Endodermal cell (in vitro differentiated cells): ENCODE data around the gene NOX5. TPM values are rescaled to one million over a fixed set of nuclear protein-coding genes. Genes with fewer than 3 reads are reported as not detected.

Source experiments
- DNase-seq: peaks from one replicate; pipeline ENCODE4 v3.0.0-alpha.2; 2017
- H3K27ac ChIP-seq: 2 replicates; pipeline ENCODE4 v1.5.1; 2013; ENCODE audit warnings: mild to moderate bottlenecking, low read depth, low read length, moderate library complexity
- H3K27me3 ChIP-seq: 2 replicates; pipeline ENCODE4 v1.6.1; 2013; ENCODE audit warnings: mild to moderate bottlenecking, low read length, moderate library complexity; ENCODE audit not compliant: insufficient read depth, control insufficient read depth, poor library complexity, severe bottlenecking
- H3K36me3 ChIP-seq: 2 replicates; pipeline ENCODE4 v1.7.0; 2013; ENCODE audit warnings: mild to moderate bottlenecking, low read length, moderate library complexity; ENCODE audit not compliant: control insufficient read depth, insufficient read depth
- H3K4me1 ChIP-seq: one replicate; pipeline ENCODE4 v1.7.0; 2013; ENCODE audit warnings: low read length; ENCODE audit not compliant: control insufficient read depth, insufficient read depth
- H3K4me3 ChIP-seq: 2 replicates; pipeline ENCODE4 v1.5.1; 2013; ENCODE audit warnings: mild to moderate bottlenecking, low read length, moderate library complexity
- H3K9ac ChIP-seq: 2 replicates; pipeline ENCODE4 v1.6.1; 2013; ENCODE audit warnings: mild to moderate bottlenecking, low read length, moderate library complexity; ENCODE audit not compliant: poor library complexity, severe bottlenecking; ENCODE audit errors: extremely low read depth
- H3K9me3 ChIP-seq: 2 replicates; pipeline ENCODE4 v1.6.1; 2013; ENCODE audit warnings: mild to moderate bottlenecking, low read length, moderate library complexity; ENCODE audit not compliant: control insufficient read depth
- H3K27ac Mint-ChIP-seq: 2 replicates; pipeline ENCODE4 v1.8.0; 2020; ENCODE audit warnings: mixed read lengths
- H3K27me3 Mint-ChIP-seq: 2 replicates; pipeline ENCODE4 v1.8.0; 2021; ENCODE audit warnings: mild to moderate bottlenecking, mixed read lengths; ENCODE audit not compliant: insufficient read depth
- H3K36me3 Mint-ChIP-seq: 2 replicates; pipeline ENCODE4 v1.8.0; 2020; ENCODE audit warnings: low read depth, mixed read lengths
- H3K4me1 Mint-ChIP-seq: 2 replicates; pipeline ENCODE4 v1.8.0; 2020; ENCODE audit warnings: mixed read lengths
- H3K4me3 Mint-ChIP-seq: 2 replicates; pipeline ENCODE4 v1.8.0; 2020; ENCODE audit warnings: mild to moderate bottlenecking, moderate library complexity, mixed read lengths
- H3K9me3 Mint-ChIP-seq: 2 replicates; pipeline ENCODE4 v1.8.0; 2020; ENCODE audit warnings: mild to moderate bottlenecking, mixed read lengths
- CTCF ChIP-seq: fragments of 200-600 bp; sonication (generic); conservative IDR thresholded peaks from 2 replicates; pipeline ENCODE4 v1.5.0; 2021; ENCODE audit warnings: antibody characterized with exemption, mild to moderate bottlenecking
- WGBS, 2 experiments: methylation state at CpG; one replicate each; pipeline versions ENCODE4 v1.1.5 to v1.1.7; 2013; ENCODE audit warnings: missing lambda C conversion rate in 2 of 2, mixed read lengths in 1 of 2; ENCODE audit not compliant: insufficient coverage in 1 of 2, insufficient read length in 1 of 2; 5-methylcytosine and 5-hydroxymethylcytosine counted together
- total RNA-seq, 2 donors: library from RNA; stranded (reverse); fragmentation: NEBNext Ultra II Directional in 1 of 2; extraction: Animal tissue kit (Norgen Biotek cat#: 25700) in 1 of 2; gene quantifications; 2 replicates in 1 of 2; 3 replicates in 1 of 2; pipeline ENCODE4 v1.2.1, GENCODE V29; 2021

The NOX5 gene
- total RNA-seq, 2 donors from 2014 or later = not detected

GRCh38 chr15:69031013-69032001 is 16.8 kb downstream of the NOX5 start:
- peak; percentile 92 for DNase-seq
- no peaks in the 10 kb centered on the region for H3K36me3 ChIP-seq
- peak; percentile 81 for TF ChIP-seq CTCF
- no peaks in the 10 kb centered on the region for H3K9me3 ChIP-seq
- H3K4me3 Mint-ChIP-seq = peak overlapping the region; percentile 42
- H3K9ac ChIP-seq = no peak overlapping the region
- peaks cover 3% of the 10 kb centered on the region for H3K4me1 Mint-ChIP-seq
- H3K4me1 ChIP-seq = no peaks in the 10 kb centered on the region
- 21 to 30% methylated on average over 17 to 42 of the region's 42 CpGs for WGBS, 2 experiments
- H3K27ac Mint-ChIP-seq = no peak overlapping the region
- no peak overlapping the region for H3K27ac ChIP-seq
- H3K36me3 Mint-ChIP-seq = no peaks in the 10 kb centered on the region
- H3K4me3 ChIP-seq = peak overlapping the region; percentile 7
- peaks cover 27% of the 10 kb centered on the region for H3K27me3 Mint-ChIP-seq
- H3K9me3 Mint-ChIP-seq = no peaks in the 10 kb centered on the region
- H3K27me3 ChIP-seq = peaks cover 13% of the 10 kb centered on the region

GRCh38 chr15:69032031-69032430 is 17.5 kb downstream of the NOX5 start:
- Histone ChIP-seq H3K27me3 (peaks cover 13% of the 10 kb centered on the region), H3K4me1 (no peaks in the 10 kb centered on the region), H3K4me3 (peak overlapping the region; percentile 7), H3K9ac (no peak overlapping the region), H3K27ac (no peak overlapping the region), H3K36me3 (no peaks in the 10 kb centered on the region), H3K9me3 (no peaks in the 10 kb centered on the region)
- Mint-ChIP-seq H3K4me3 (peak overlapping the region; percentile 42), H3K27me3 (peaks cover 27% of the 10 kb centered on the region), H3K27ac (no peak overlapping the region), H3K9me3 (no peaks in the 10 kb centered on the region), H3K36me3 (no peaks in the 10 kb centered on the region), H3K4me1 (peaks cover 3% of the 10 kb centered on the region)
- 73 to 100% methylated on average over 2 to 4 of the region's 5 CpGs for WGBS, 2 experiments
- no peak for TF ChIP-seq CTCF
- no peak for DNase-seq

- WGBS, 2 experiments = 90 to 93% methylated on average over 13 to 43 of the region's 43 CpGs
- H3K4me3 Mint-ChIP-seq = no peak overlapping the region
- no peak overlapping the region for H3K27ac Mint-ChIP-seq
- H3K36me3 Mint-ChIP-seq = no peaks in the 10 kb centered on the region
- peaks cover 30% of the 10 kb centered on the region for H3K27me3 Mint-ChIP-seq
- DNase-seq = no peak
- no peak overlapping the region for H3K4me3 ChIP-seq
- peaks cover 13% of the 10 kb centered on the region for H3K27me3 ChIP-seq
- no peak overlapping the region for H3K9ac ChIP-seq
- no peak overlapping the region for H3K27ac ChIP-seq
- H3K9me3 ChIP-seq = no peaks in the 10 kb centered on the region
- TF ChIP-seq CTCF = no peak
- H3K4me1 ChIP-seq = no peaks in the 10 kb centered on the region
- H3K9me3 Mint-ChIP-seq = no peaks in the 10 kb centered on the region
- peaks cover 3% of the 10 kb centered on the region for H3K4me1 Mint-ChIP-seq
- no peaks in the 10 kb centered on the region for H3K36me3 ChIP-seq
Measured at GRCh38 chr15:69032703-69033373, 18.3 kb downstream of the NOX5 start.
